SK-N-SH (cell line): ENCODE measurements around the gene TXNDC5. TPM values are rescaled to one million over a fixed set of nuclear protein-coding genes. Genes with fewer than 3 reads are reported as not detected.
A peak's percentile ranks its signal among the peaks of the same experiment; 100 is the strongest.
"Not testable (repeated sequence)": the region's sequence is repeated elsewhere in the genome, so short reads cannot be mapped to it uniquely, and the experiment has no call there.

Source experiments
- CTCF ChIA-PET: fragments of 300-600, 350-600 bp; formaldehyde crosslinking; extraction: SDS; loops from one replicate; lab custom pipeline; 2021; lab: Yijun Ruan, JAX
- POLR2A ChIA-PET: fragments of 350-600 bp; sonication (Branson Sonifier 250); formaldehyde crosslinking; extraction: SDS; loops from one replicate; lab custom pipeline; 2020; ENCODE audit warnings: antibody characterized with exemption, inconsistent platforms; lab: Yijun Ruan, JAX
- DNase-seq: peaks from one replicate; pipeline ENCODE4 v3.0.0; 2012
- H2AFZ ChIP-seq: fragments of 200-600 bp; sonication (generic); 2 replicates; pipeline ENCODE4 v1.8.1; 2016; ENCODE audit warnings: antibody characterized with exemption, mild to moderate bottlenecking, low read depth
- H3F3A ChIP-seq: fragments of 200-600 bp; sonication (generic); replicated peaks from 2 replicates; pipeline ENCODE3; 2016; ENCODE audit warnings: antibody characterized with exemption, mild to moderate bottlenecking; ENCODE audit not compliant: insufficient read depth
- H3K27ac ChIP-seq, 2 experiments: fragments of 200-500 bp in 1 of 2; fragments of 200-600 bp in 1 of 2; sonication (Bioruptor generic) in 1 of 2; sonication (generic), shearing (Covaris generic) in 1 of 2; 2 replicates each; pipeline versions ENCODE4 v1.5.1 to v1.6.1; 2014 to 2016; ENCODE audit warnings: low read depth in 2 of 2, inconsistent platforms in 1 of 2, low read length in 1 of 2, mild to moderate bottlenecking in 1 of 2, mixed read lengths in 1 of 2
- H3K27me3 ChIP-seq: fragments of 200-600 bp; sonication (generic), shearing (Covaris generic); 2 replicates; pipeline ENCODE4 v1.6.1; 2016; ENCODE audit warnings: mixed run types; ENCODE audit not compliant: insufficient read depth
- H3K36me3 ChIP-seq, 2 experiments: fragments of 200-500 bp in 1 of 2; fragments of 200-600 bp in 1 of 2; sonication (Bioruptor generic) in 1 of 2; sonication (generic) in 1 of 2; replicated peaks in 1 of 2; 2 replicates each; pipeline versions ENCODE3 to v1.5.1; 2014 to 2016; ENCODE audit warnings: low read length in 1 of 2, mild to moderate bottlenecking in 1 of 2; ENCODE audit not compliant: insufficient read depth in 2 of 2, control insufficient read depth in 1 of 2
- H3K4me1 ChIP-seq, 2 experiments: fragments of 200-500 bp in 1 of 2; fragments of 200-600 bp in 1 of 2; sonication (Bioruptor generic) in 1 of 2; sonication (generic), shearing (Covaris generic) in 1 of 2; 2 replicates each; pipeline versions ENCODE4 v1.5.1 to v1.6.1; 2014 to 2016; ENCODE audit warnings: low read depth in 1 of 2, low read length in 1 of 2, mixed run types in 1 of 2; ENCODE audit not compliant: insufficient read depth in 2 of 2, control insufficient read depth in 1 of 2
- H3K4me2 ChIP-seq: fragments of 200-600 bp; sonication (generic), shearing (Covaris generic); 2 replicates; pipeline ENCODE4 v1.6.1; 2017; ENCODE audit warnings: mixed run types
- H3K4me3 ChIP-seq, 2 experiments: fragments of 200-500 bp in 1 of 2; fragments of 200-600 bp in 1 of 2; sonication (Bioruptor generic) in 1 of 2; sonication (generic), shearing (Covaris generic) in 1 of 2; 2 replicates each; pipeline versions ENCODE4 v1.5.1 to v1.8.1; 2014 to 2016; ENCODE audit warnings: low read depth in 2 of 2, inconsistent platforms in 1 of 2, low read length in 1 of 2, mild to moderate bottlenecking in 1 of 2, mixed read lengths in 1 of 2, moderate library complexity in 1 of 2
- H3K79me2 ChIP-seq: fragments of 200-600 bp; sonication (generic); 2 replicates; pipeline ENCODE4 v1.8.1; 2017; ENCODE audit warnings: mild to moderate bottlenecking; ENCODE audit not compliant: insufficient read depth
- H3K9ac ChIP-seq: fragments of 200-600 bp; sonication (generic); 2 replicates; pipeline ENCODE4 v1.6.1; 2017; ENCODE audit warnings: mixed run types
- H3K9me2 ChIP-seq: fragments of 200-600 bp; sonication (generic); 2 replicates; pipeline ENCODE4 v1.6.1; 2017; ENCODE audit warnings: mixed run types
- H3K9me3 ChIP-seq: fragments of 200-600 bp; sonication (generic); 2 replicates; pipeline ENCODE4 v1.6.1; 2017; ENCODE audit warnings: mixed run types, mild to moderate bottlenecking, moderate library complexity
- H4K20me1 ChIP-seq: fragments of 200-600 bp; sonication (generic); 2 replicates; pipeline ENCODE4 v1.6.1; 2017; ENCODE audit warnings: mild to moderate bottlenecking, mixed run types; ENCODE audit not compliant: insufficient read depth
- CTCF ChIP-seq: fragments of 200-600 bp; sonication (generic); IDR thresholded peaks from 2 replicates; pipeline ENCODE4 v1.6.1; 2017; ENCODE audit warnings: antibody characterized with exemption, mild to moderate bottlenecking, moderate library complexity
- ELF1 ChIP-seq: IDR thresholded peaks from 2 replicates; pipeline ENCODE4 v1.4.0; 2012
- FOXJ3 ChIP-seq: sonication (generic); formaldehyde crosslinking; IDR thresholded peaks from 2 replicates; pipeline ENCODE4 v1.5.1; 2020; ENCODE audit warnings: mild to moderate bottlenecking, missing genetic modification reagents
- FOXM1 ChIP-seq: IDR thresholded peaks from 2 replicates; pipeline ENCODE4 v1.4.0; 2012; ENCODE audit warnings: low read depth, mild to moderate bottlenecking
- GATA2 ChIP-seq: sonication (generic); formaldehyde crosslinking; IDR thresholded peaks from 2 replicates; pipeline ENCODE4 v1.5.0; 2020; ENCODE audit warnings: mild to moderate bottlenecking, missing genetic modification reagents
- MEF2A ChIP-seq: IDR thresholded peaks from 2 replicates; pipeline ENCODE4 v1.4.0; 2012; ENCODE audit warnings: low read depth, borderline replicate concordance
- NFIC ChIP-seq: IDR thresholded peaks from 2 replicates; pipeline ENCODE4 v1.4.0; 2012; ENCODE audit warnings: borderline replicate concordance
- NRF1 ChIP-seq: IDR thresholded peaks from 2 replicates; pipeline ENCODE4 v1.6.1; 2012; ENCODE audit warnings: low read depth, mild to moderate bottlenecking, low read length
- RAD21 ChIP-seq: IDR thresholded peaks from 2 replicates; pipeline ENCODE4 v1.6.1; 2012; ENCODE audit warnings: mild to moderate bottlenecking, low read length
- RCOR1 ChIP-seq: fragments of 150-350 bp; IDR thresholded peaks from 2 replicates; pipeline ENCODE4 v1.6.1; 2017; ENCODE audit warnings: antibody characterized with exemption, low read length
- TCF12 ChIP-seq: IDR thresholded peaks from 2 replicates; pipeline ENCODE4 v1.4.0; 2012
- TEAD4 ChIP-seq: IDR thresholded peaks from 2 replicates; pipeline ENCODE4 v1.4.0; 2012; ENCODE audit warnings: mild to moderate bottlenecking, borderline replicate concordance; ENCODE audit not compliant: insufficient read depth
- USF1 ChIP-seq: IDR thresholded peaks from 2 replicates; pipeline ENCODE4 v1.4.0; 2012; ENCODE audit warnings: low read depth, borderline replicate concordance
- WGBS: methylation state at CpG from one replicate; pipeline ENCODE4 v1.1.6; 2017; ENCODE audit warnings: low lambda C conversion rate; 5-methylcytosine and 5-hydroxymethylcytosine counted together
- polyA plus RNA-seq, 3 experiments: library from polyadenylated mRNA; depleted of rRNA; stranded (reverse); fragments of >200 nt; gene quantifications; 2 replicates each; pipeline ENCODE4 v1.2.3, GENCODE V29; 2012

The TXNDC5 gene
- polyA plus RNA-seq, 1 of the 3 experiments (the other 2 are of a cell fraction), result 187 TPM

- ChIA-PET CTCF (interaction anchor here (0.6 to 1.0 kb wide), 2 partner anchors 53 to 170 kb away, joined by 3 read pairs; no protein-coding TSS in a partner anchor), POLR2A (no interaction called here)
- no peaks in the 10 kb centered on the region for H3K9me3 ChIP-seq
- H3K4me2 ChIP-seq, result no peak overlapping the region
- WGBS, result 91% methylated on average over 5 of the region's 5 CpGs
- TF ChIP-seq RAD21, result 0 out of 2 replicates have a peak, but pooled peaks have one; percentile 14
- no peak for TF ChIP-seq NRF1
- H3F3A ChIP-seq, result peaks cover 4% of the 10 kb centered on the region
- H2AFZ ChIP-seq, result no peak overlapping the region; the same call in 1 of the 2 replicates
- H3K36me3 ChIP-seq, result peaks cover 73 to 92% of the 10 kb centered on the region in 2 experiments
- no peaks in the 10 kb centered on the region for H3K9me2 ChIP-seq
- 0 out of 2 replicates have a peak, but pooled peaks cover 3% of the 10 kb centered on the region for H4K20me1 ChIP-seq
- H3K4me1 ChIP-seq, result peaks cover 0 to 9% of the 10 kb centered on the region in 2 experiments; a peak in 1 of 4 replicates
- no peak overlapping the region for H3K9ac ChIP-seq
- peaks cover 3% of the 10 kb centered on the region for H3K79me2 ChIP-seq
- no peak for DNase-seq
- H3K27ac ChIP-seq, result no peak overlapping the region
- H3K27me3 ChIP-seq, result no peaks in the 10 kb centered on the region
- H3K4me3 ChIP-seq, result no peak overlapping the region
These were observed 11.3 kb downstream of the TXNDC5 start for GRCh38 chr6:7899101-7899888.

- H3K4me2 ChIP-seq, H3K79me2 ChIP-seq, H2AFZ ChIP-seq, H3K4me1 ChIP-seq, H3K4me3 ChIP-seq, CTCF ChIA-PET, H3K27ac ChIP-seq, DNase-seq, POLR2A ChIA-PET, H3K27me3 ChIP-seq, H3F3A ChIP-seq, H3K9ac ChIP-seq, H4K20me1 ChIP-seq, H3K9me3 ChIP-seq, H3K9me2 ChIP-seq: not testable (repeated sequence)
- 95% methylated on average over 8 of the region's 8 CpGs for WGBS
- peaks cover 70 to 88% of the 10 kb centered on the region in 2 experiments for H3K36me3 ChIP-seq
These were observed 12.4 kb downstream of the TXNDC5 start for GRCh38 chr6:7898193-7898586.

- DNase-seq, result no peak
- H3K4me3 ChIP-seq, result no peak overlapping the region
- H3K27me3 ChIP-seq, result no peaks in the 10 kb centered on the region
- no peak overlapping the region for H3K9ac ChIP-seq
- H2AFZ ChIP-seq, result no peak overlapping the region
- peaks cover 0 to 9% of the 10 kb centered on the region in 2 experiments; a peak in 1 of 4 replicates for H3K4me1 ChIP-seq
- peaks cover 65 to 88% of the 10 kb centered on the region in 2 experiments for H3K36me3 ChIP-seq
- WGBS, result 95% methylated on average over 5 of the region's 9 CpGs
- H3K9me2 ChIP-seq, result no peaks in the 10 kb centered on the region
- CTCF ChIA-PET, result interaction anchor here (0.6 kb wide), 1 partner anchor 252 kb away, joined by 3 read pairs; no protein-coding TSS in a partner anchor
- H3K79me2 ChIP-seq, result peaks cover 3% of the 10 kb centered on the region
- H3F3A ChIP-seq, result peaks cover 4% of the 10 kb centered on the region
- TF ChIP-seq GATA2 (CRISPR knock-in tag) (no peak), USF1 (no peak), MEF2A (no peak), CTCF (no peak), FOXM1 (no peak), TEAD4 (no peak), RCOR1 (no peak), NFIC (no peak), ELF1 (no peak), FOXJ3 (CRISPR knock-in tag) (no peak), TCF12 (no peak)
- no peak overlapping the region for H3K27ac ChIP-seq
- 0 out of 2 replicates have a peak, but pooled peaks cover 3% of the 10 kb centered on the region for H4K20me1 ChIP-seq
- H3K9me3 ChIP-seq, result no peaks in the 10 kb centered on the region
- POLR2A ChIA-PET, result no interaction called here
- no peak overlapping the region for H3K4me2 ChIP-seq
These were observed 13.0 kb downstream of the TXNDC5 start for GRCh38 chr6:7897461-7898192.
